Smooth muscle cell (in vitro differentiated cells): Measurements from ENCODE around the gene CCDC167. TPM values are rescaled to one million over a fixed set of nuclear protein-coding genes. Genes with fewer than 3 reads are reported as not detected.

Experiments used
- DNase-seq: peaks from one replicate; lab custom pipeline; 2025; ENCODE audit not compliant: unreplicated experiment; lab: John Stamatoyannopoulos, UW
- H2AFZ ChIP-seq: fragments of 200-600 bp; sonication (generic); 2 replicates; pipeline ENCODE4 v1.6.0; 2016; ENCODE audit warnings: antibody characterized with exemption, low read depth, mild to moderate bottlenecking
- H3F3A ChIP-seq: fragments of 200-600 bp; sonication (generic); 2 replicates; pipeline ENCODE4 v1.6.0; 2017; ENCODE audit warnings: antibody characterized with exemption, low read depth
- H3K27ac ChIP-seq: fragments of 200-600 bp; sonication (generic); 2 replicates; pipeline ENCODE4 v1.5.1; 2016; ENCODE audit warnings: low read depth, mild to moderate bottlenecking
- H3K27me3 ChIP-seq: fragments of 200-600 bp; sonication (generic); 2 replicates; pipeline ENCODE4 v1.6.1; 2016; ENCODE audit warnings: low read depth, mild to moderate bottlenecking
- H3K36me3 ChIP-seq: fragments of 200-600 bp; sonication (generic); 2 replicates; pipeline ENCODE4 v1.5.1; 2016; ENCODE audit warnings: low read depth
- H3K4me1 ChIP-seq: fragments of 200-600 bp; sonication (generic); 2 replicates; pipeline ENCODE4 v1.5.1; 2016; ENCODE audit warnings: low read depth
- H3K4me2 ChIP-seq: fragments of 200-600 bp; sonication (generic); 2 replicates; pipeline ENCODE4 v1.6.0; 2016; ENCODE audit warnings: mild to moderate bottlenecking
- H3K4me3 ChIP-seq: fragments of 200-600 bp; sonication (generic); 2 replicates; pipeline ENCODE4 v1.5.1; 2016; ENCODE audit warnings: mild to moderate bottlenecking
- H3K79me2 ChIP-seq: fragments of 200-600 bp; sonication (generic); 2 replicates; pipeline ENCODE4 v1.6.0; 2016; ENCODE audit warnings: low read depth, mild to moderate bottlenecking
- H3K9ac ChIP-seq: fragments of 200-600 bp; sonication (generic); 2 replicates; pipeline ENCODE4 v1.6.0; 2016; ENCODE audit warnings: low read depth
- H3K9me3 ChIP-seq: fragments of 200-600 bp; sonication (generic); replicated peaks from 2 replicates; pipeline ENCODE4 v1.5.1; 2016; ENCODE audit warnings: low read depth
- H4K20me1 ChIP-seq: fragments of 200-600 bp; sonication (generic); 2 replicates; pipeline ENCODE4 v1.6.0; 2016; ENCODE audit warnings: low read depth
- WGBS: methylation state at CpG from one replicate; pipeline ENCODE4 v1.1.7; 2016; ENCODE audit warnings: low lambda C conversion rate; 5-methylcytosine and 5-hydroxymethylcytosine counted together
- polyA plus RNA-seq: library from polyadenylated mRNA; unstranded; fragments of >200 nt; fragmentation: Nextera tagmentation; extraction: Ambion mirVana; gene quantifications from 2 replicates; pipeline ENCODE4 v1.2.1, GENCODE V29; 2016
- total RNA-seq: library from RNA; depleted of rRNA; stranded (reverse); fragments of >200 nt; gene quantifications from 2 replicates; pipeline ENCODE4 v1.2.3, GENCODE V29; 2014
- TF ChIP-seq, protein P1 (sequence below): fragments of 200-600 bp; sonication (generic); IDR thresholded peaks from 2 replicates; pipeline ENCODE4 v1.5.1; 2017; ENCODE audit warnings: borderline replicate concordance, mild to moderate bottlenecking, antibody characterized with exemption; ENCODE audit not compliant: insufficient read depth, poor library complexity, severe bottlenecking

CCDC167 gene
- total and polyA plus RNA-seq, 2 experiments from 2014 or later: 81.0 to 114 TPM

DNA sequence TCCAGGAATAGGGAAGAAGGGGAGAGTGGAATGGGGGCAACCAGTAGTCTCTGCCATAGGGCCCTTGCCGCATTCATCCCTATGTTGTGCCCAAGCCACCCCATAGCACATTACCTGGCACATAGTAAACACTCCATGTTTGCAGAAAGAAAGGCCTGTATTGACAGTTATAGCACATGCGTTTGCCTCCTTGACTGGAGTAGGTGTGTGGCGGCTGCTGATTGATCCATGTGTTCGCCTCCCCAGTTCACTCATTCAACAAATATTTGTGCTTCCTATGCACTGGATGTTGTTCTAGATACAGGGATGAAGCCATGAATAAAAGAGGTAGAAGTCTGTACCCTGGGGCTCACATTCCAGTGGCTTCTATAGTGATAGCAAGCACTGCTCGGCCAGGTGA lies 19.8 kb upstream of the CCDC167 start:
- Histone ChIP-seq H3K9me3 (no peaks in the 10 kb centered on the region), H3K4me2 (no peak overlapping the region), H3K27me3 (peaks cover 10% of the 10 kb centered on the region), H3K4me3 (no peak overlapping the region), H3K36me3 (no peaks in the 10 kb centered on the region), H3K27ac (no peak overlapping the region), H4K20me1 (no peaks in the 10 kb centered on the region), H2AFZ (no peak overlapping the region), H3K9ac (no peak overlapping the region), H3K79me2 (no peaks in the 10 kb centered on the region), H3K4me1 (peaks cover 21% of the 10 kb centered on the region), H3F3A (no peaks in the 10 kb centered on the region)
- no peak for DNase-seq
- TF ChIP-seq, protein P1, sequence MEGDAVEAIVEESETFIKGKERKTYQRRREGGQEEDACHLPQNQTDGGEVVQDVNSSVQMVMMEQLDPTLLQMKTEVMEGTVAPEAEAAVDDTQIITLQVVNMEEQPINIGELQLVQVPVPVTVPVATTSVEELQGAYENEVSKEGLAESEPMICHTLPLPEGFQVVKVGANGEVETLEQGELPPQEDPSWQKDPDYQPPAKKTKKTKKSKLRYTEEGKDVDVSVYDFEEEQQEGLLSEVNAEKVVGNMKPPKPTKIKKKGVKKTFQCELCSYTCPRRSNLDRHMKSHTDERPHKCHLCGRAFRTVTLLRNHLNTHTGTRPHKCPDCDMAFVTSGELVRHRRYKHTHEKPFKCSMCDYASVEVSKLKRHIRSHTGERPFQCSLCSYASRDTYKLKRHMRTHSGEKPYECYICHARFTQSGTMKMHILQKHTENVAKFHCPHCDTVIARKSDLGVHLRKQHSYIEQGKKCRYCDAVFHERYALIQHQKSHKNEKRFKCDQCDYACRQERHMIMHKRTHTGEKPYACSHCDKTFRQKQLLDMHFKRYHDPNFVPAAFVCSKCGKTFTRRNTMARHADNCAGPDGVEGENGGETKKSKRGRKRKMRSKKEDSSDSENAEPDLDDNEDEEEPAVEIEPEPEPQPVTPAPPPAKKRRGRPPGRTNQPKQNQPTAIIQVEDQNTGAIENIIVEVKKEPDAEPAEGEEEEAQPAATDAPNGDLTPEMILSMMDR: no peak
- WGBS: 96% methylated on average over 5 of the region's 5 CpGs

DNA sequence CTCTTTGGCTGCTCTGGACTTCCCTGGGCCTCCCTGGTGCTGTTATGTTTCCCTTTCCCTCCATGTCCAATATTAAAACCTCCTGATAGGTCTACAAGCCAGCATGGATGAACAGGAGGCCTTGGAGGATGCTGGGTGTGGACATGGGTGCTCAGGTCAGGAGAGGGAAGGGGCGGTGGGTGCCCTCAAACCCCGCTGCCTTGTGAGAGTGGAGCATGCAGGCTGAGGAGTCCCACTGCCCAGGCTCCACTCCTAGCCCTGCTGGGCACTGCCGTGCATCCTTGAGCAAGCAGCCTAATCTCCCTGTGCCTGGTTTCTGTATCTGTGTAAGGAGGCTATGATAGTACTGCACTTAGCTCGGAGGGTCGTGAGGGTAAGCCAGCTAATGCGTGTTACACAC lies 18.4 kb upstream of the CCDC167 start:
- no peak overlapping the region for H3K4me2 ChIP-seq
- no peak for DNase-seq
- peaks cover 21% of the 10 kb centered on the region for H3K4me1 ChIP-seq
- H2AFZ ChIP-seq: no peak overlapping the region
- no peaks in the 10 kb centered on the region for H3F3A ChIP-seq
- H3K27me3 ChIP-seq: peaks cover 23% of the 10 kb centered on the region
- H3K9me3 ChIP-seq: no peaks in the 10 kb centered on the region
- 85% methylated on average over 6 of the region's 6 CpGs for WGBS
- no peaks in the 10 kb centered on the region for H3K36me3 ChIP-seq
- no peaks in the 10 kb centered on the region for H3K79me2 ChIP-seq
- no peak overlapping the region for H3K9ac ChIP-seq
- H4K20me1 ChIP-seq: no peaks in the 10 kb centered on the region
- TF ChIP-seq, protein P1: no peak
- no peak overlapping the region for H3K27ac ChIP-seq
- H3K4me3 ChIP-seq: no peak overlapping the region

DNA sequence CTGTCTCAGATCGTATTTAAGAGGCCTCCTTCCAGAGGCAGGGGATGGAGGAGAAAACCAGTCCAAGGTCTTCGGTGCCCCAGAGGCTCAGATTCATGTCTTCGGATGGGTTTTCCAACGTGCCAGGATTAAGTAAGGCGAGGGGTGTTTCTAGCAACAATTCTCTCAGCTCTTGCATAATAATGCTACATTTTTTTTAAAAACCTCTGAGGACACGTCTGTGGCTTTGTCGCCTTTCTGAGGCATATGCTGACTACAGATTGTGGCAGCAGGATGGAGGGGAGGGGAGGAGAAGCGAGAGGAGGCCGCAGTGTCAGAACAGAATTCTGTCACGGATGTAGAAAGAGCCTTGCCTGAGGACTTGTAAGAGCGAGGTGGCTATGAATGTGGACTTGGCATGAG lies 17.7 kb upstream of the CCDC167 start:
- no peak overlapping the region for H3K27ac ChIP-seq
- no peaks in the 10 kb centered on the region for H3K36me3 ChIP-seq
- no peak for DNase-seq
- no peaks in the 10 kb centered on the region for H3K79me2 ChIP-seq
- peaks cover 30% of the 10 kb centered on the region for H3K27me3 ChIP-seq
- H3K9ac ChIP-seq: no peak overlapping the region
- TF ChIP-seq, protein P1: no peak
- no peak overlapping the region for H2AFZ ChIP-seq
- H3K4me2 ChIP-seq: no peak overlapping the region
- H4K20me1 ChIP-seq: no peaks in the 10 kb centered on the region
- 69% methylated on average over 11 of the region's 11 CpGs for WGBS
- no peaks in the 10 kb centered on the region for H3K9me3 ChIP-seq
- H3F3A ChIP-seq: no peaks in the 10 kb centered on the region
- no peak overlapping the region for H3K4me3 ChIP-seq
- H3K4me1 ChIP-seq: peaks cover 21% of the 10 kb centered on the region

DNA sequence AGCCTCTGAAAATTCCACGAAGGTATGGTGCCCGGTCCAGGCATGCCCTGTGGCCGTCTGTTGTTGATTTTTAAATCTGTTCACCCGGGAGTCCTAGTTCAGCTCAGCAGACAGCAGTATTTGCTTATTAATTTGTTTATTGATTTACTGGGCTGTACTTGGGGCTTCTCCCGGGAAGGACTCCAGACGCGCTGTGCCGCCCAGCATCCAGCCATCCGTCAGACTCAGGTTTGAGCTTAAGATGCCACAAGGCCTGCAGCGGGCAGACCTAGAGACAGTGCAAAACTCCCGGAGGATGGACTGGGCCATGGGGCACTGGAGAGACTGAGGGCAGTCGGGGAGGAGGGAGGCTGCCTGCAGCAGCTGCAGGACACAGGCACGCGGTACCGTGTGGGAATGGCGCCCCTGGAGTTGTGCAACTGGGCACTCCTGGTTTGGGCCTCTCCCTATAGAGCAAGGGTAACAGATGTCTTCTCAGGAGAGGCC lies 17.3 kb upstream of the CCDC167 start:
- no peak overlapping the region for H2AFZ ChIP-seq
- no peaks in the 10 kb centered on the region for H4K20me1 ChIP-seq
- no peaks in the 10 kb centered on the region for H3K9me3 ChIP-seq
- H3K4me3 ChIP-seq: no peak overlapping the region
- no peaks in the 10 kb centered on the region for H3F3A ChIP-seq
- no peak for DNase-seq
- H3K36me3 ChIP-seq: no peaks in the 10 kb centered on the region
- 80% methylated on average over 16 of the region's 16 CpGs for WGBS
- no peak overlapping the region for H3K9ac ChIP-seq
- H3K4me2 ChIP-seq: no peak overlapping the region
- H3K27me3 ChIP-seq: peaks cover 35% of the 10 kb centered on the region
- TF ChIP-seq, protein P1: no peak
- peaks cover 21% of the 10 kb centered on the region for H3K4me1 ChIP-seq
- no peaks in the 10 kb centered on the region for H3K79me2 ChIP-seq
- H3K27ac ChIP-seq: no peak overlapping the region
